Kidney capillary endothelial cell (primary cell): Measurements from ENCODE around the gene ZKSCAN3.
A peak's percentile ranks its signal among the peaks of the same experiment; 100 is the strongest.
"Not testable (repeated sequence)": the region's sequence is repeated elsewhere in the genome, so short reads cannot be mapped to it uniquely, and the experiment has no call there.

Source experiments
- DNase-seq: peaks from one replicate; pipeline ENCODE4 v3.0.0-alpha.2; 2018; ENCODE audit warnings: low spot score

ZKSCAN3 gene

DNA sequence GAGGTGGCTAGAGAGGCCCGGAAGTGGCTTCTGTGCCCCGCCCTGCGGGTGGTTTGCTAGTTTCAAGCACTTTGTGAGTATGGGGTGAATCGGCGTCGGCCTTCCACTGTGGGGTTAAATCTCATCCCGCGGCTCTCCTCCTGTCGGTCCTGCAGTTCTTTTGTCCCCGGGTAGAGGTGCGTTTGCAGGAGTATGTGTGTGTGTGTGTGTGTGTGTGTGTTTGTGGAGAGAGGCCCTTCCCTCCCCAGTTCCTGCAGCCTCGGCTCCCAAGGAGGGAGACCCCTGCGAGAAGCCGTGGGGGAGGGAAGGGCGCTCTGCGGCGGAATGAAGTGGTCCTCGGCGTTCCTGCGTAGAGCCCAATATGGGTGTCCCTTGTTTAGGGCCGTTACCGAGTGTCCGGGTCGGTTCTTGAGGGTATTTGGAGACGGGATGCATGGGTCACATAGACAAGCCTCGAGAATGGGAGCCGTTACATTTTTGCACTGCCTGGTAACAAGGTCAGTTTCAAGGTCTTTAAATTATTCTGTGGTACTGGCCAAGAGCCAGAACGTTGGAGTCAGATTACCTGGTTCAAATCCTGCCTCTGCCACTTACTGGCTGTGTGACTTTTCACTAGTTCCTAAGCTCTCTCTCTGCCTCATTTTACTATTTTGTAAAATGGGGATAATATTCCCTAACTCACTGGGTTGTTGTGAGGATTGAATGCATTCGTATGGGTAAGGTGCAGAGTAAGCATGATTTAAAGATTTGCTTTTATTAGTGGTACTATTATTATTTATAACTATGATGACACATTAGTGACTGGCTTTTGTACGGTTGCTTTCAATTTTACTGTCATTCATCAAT, at the start of gene ZKSCAN3:
ZKSCAN3 (plus strand) TSS at position 56 of the 846 bp plus-strand sequence. CDS start 9,640 bp downstream, outside the sequence.
- peak; percentile 68 for DNase-seq

DNA sequence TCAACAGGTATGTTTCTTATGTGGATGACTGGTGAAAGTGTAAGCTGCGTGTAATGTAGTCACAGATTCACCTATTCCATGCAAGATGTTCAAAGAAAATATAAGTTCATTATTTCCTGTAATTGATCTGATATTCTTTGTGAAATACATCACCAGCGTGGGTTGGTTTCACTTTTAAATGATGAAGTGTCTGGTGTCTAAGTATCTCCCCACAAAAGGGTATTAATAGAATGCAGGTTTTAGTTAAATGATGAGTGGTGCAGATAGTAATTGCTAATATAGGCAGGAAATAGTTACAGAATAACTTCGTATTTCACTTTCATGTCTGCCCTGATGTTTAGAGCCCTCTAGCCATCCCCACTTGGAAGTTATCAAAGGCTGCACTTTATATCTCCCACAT, 46.2 kb upstream of the ZKSCAN3 start:
- DNase-seq = no peak

- DNase-seq = not testable (repeated sequence)
Measured at GRCh38 chr6:28306363-28306762, 43.4 kb upstream of the ZKSCAN3 start.

DNA sequence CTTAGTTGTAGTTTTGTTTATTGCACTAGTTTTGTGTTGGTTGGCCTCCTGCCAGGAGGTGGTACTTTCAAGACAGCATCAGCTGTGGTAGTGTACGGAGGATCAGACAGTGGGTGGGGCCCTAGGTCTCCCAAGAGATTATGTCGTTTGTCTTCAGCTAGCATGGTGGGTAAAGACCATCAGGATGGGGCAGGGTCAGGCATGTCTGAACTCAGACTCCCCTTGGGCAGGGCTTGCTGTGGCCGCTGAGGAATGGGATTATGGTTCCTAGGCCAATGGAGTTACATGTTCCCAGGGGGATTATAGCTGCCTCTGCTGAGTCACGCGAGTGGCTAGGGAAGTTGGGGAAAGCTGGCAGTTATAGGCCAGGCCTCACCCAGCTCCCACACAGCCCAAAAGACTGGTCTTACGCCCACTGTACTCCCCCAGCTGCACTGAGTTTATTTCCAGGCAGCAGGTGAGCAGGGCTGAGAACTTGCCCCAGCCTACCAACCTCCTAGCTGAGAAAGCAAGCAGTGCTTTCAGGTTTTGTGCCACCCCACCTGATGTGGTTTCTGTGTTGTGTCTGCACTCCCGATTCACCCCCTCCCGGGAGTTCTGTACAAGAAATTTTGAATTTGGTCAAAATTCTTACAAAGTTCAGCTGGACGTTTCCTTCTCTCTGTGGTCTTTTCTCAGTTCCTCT, 38.5 kb upstream of the ZKSCAN3 start:
- no peak for DNase-seq

DNA sequence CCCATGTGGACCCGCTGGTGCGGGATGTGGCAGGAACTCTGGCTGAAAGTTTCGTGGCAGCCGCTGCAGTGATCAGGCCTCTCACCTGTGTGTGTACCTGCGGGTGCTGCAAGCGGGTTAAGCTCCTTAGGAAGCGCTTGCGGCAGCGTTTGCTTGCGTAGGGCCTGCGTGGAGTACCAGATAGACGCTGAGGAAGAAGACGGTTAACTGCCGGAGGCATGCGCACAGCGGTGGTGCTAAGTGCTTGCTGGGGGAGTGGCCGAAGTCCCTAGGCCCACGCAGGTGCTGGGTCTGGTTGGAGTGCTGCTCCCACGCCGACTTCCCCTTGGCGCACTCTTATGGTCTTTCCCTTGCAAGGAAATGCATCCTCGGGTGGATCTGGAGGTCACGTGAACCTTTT, 36.8 kb upstream of the ZKSCAN3 start:
- no peak for DNase-seq

DNA sequence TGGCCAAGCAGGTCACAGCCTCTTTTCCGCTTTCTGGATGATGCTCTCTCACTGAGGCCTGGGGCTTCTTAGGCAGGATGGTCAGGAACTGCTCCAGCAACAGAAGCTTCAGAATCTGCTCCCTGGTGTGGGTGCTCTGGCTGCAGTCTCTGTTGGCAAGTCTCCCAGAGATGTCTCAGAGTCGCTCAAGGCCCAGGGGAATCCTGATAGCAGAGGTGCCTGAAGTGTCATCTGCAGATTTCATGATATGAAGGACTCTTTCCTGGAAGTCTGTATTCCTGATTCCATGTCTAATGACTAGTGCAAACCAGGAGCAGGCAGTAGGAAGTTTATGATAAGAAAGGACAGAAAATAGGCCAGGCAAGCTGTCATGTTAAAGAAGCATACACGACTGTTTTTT, 34.1 kb upstream of the ZKSCAN3 start:
- DNase-seq = no peak

- DNase-seq = not testable (repeated sequence)
Measured at GRCh38 chr6:28317866-28318265, 31.9 kb upstream of the ZKSCAN3 start.

- no peak for DNase-seq
Measured at GRCh38 chr6:28322661-28323060, 27.1 kb upstream of the ZKSCAN3 start.

DNA sequence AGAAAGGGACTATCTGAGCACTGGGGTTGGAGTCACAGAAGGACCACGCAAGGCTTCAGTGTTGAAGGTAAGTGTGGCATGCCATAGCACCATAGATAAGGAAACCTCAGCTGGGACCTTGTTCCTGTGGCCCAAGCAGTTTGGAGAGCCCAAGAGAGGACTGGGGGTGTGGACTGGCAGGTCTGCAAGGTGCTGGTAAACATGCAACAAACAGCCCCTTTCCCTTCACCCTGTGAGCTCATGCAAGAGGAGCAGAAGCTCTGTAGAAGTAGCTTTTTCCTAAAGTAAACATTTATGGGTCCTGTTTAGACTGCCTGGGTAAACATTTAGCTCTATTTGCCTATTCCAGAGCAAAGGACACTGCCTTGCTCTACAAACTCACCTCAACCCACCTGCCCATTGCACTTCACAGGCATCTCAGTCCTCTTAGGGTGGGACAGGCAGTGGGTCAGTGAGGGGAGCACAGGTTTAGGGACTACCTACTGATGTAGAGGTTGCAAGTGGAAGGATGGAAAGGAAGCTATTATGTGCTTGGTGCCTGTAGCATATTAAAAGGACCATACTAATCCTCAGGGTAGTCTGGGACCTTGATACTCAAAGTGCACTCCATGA, 25.8 kb upstream of the ZKSCAN3 start:
- no peak for DNase-seq

GRCh38 chr6:28326371-28326948, 23.3 kb upstream of the ZKSCAN3 start:
- no peak for DNase-seq

DNA sequence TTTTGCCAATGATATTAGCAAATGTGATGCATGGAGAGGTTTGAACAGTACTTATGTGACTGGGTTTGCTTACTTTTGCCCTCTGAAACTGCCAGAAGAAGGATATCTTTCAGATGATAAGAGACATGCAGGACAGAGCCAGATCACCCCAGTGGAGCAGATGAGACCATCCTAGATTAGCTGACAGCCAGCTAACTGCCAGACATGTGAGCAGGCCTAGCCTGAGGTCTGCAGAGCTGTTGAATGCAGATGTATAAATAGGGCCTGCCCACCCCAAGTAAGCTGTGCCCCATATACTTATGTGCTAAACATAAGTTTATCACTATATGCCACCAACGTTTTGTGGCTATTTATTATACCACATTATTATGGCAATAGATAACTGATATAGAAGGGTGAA, 19.7 kb upstream of the ZKSCAN3 start:
- DNase-seq = no peak

GRCh38 chr6:28333047-28333446, 16.7 kb upstream of the ZKSCAN3 start:
- no peak for DNase-seq

DNA sequence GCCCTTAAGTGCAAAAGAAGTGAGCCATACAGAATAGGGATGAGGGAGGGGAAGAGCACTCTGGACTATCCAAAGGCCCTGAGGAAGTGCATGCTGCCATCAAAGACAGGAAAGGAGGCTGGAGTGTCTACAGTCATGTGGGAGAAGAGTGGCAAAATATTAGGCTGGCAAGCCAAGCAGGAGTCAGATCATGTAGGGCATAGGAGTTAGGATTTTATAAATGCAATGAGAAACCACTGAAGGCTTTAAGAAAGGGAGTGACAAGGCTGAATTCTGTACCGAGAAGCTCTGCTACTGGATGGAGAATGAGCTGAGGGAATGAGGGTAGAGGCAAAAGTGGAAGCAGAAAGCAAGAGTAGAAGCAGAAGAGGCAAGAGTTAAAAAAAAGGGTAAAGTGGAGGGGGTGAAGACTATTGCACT, 16.1 kb upstream of the ZKSCAN3 start:
- DNase-seq = no peak

DNA sequence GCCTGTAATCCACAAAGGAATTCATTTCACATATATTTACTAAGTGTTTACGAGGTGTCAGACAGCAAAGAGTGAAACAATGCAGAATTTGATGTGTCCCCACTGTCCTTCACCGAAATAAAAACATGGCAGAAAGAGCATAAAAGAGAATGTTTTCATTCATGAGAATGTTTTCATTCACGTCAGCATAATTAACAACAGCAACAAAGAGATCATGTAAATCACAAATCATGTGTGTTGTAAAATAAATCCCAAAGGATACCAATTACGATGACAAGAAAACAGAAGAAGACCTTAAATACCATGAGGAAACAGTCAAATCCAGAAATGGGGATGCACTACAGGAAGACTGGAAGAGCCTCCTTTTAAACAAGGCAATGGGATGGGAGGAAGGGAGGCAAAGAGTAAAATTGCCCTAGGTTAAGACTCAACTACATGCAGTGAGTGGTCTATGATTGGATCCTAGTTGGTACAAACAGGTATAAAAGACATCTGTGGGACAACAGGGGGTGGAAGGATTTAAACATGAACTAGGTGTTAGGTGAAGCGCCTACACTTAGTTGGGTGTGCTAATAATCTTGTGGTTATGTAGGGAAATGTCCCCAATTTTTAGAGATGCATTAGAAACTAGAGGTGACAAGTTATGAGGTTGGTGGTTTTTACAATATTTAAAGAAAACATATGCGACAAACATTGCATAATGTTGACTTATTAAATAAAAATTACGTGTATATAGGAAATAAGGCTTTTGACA, 15.3 kb upstream of the ZKSCAN3 start:
- DNase-seq = no peak

- no peak for DNase-seq
Measured at GRCh38 chr6:28335040-28335563, 14.6 kb upstream of the ZKSCAN3 start.

DNA sequence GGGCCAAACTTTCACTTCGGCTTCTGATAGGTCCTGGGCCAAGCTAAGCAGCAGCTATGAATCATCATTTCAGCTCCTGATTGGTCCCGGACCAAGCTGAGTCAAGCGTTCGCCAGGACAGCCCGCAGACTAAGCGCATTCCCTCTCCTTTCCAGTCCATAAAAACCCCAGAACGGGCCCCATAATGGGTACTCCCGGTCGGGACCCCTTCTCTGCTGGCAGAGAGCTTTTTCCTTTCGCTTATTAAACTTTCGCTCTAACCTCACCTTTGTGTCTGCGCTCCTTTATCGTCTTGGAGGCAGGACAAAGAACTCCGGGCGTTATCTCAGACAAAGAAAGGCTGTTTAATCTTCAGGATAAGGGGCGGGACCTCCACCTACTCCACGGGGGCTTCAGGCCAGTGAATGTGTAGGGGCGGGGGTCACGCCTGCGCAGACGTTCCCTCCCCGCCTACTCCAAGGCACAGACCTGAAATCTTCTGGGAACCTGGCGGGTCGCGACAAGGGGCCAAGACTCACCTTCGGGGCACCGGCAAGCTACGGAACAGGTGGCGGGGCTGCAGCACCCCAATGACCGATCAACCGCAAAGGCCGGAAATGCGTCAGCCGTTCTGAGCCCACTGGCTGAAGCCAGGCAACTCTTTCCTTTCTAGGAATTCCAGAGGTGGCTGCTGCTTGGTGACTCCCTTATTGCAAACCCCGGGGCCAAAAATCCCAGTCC, 14.0 kb upstream of the ZKSCAN3 start, which contains the start of gene ZSCAN31:
ZSCAN31 (minus strand) TSS at position 585 of the 720 bp plus-strand sequence. CDS start 6,465 bp downstream, outside the sequence.
- DNase-seq = peak; percentile 95

DNA sequence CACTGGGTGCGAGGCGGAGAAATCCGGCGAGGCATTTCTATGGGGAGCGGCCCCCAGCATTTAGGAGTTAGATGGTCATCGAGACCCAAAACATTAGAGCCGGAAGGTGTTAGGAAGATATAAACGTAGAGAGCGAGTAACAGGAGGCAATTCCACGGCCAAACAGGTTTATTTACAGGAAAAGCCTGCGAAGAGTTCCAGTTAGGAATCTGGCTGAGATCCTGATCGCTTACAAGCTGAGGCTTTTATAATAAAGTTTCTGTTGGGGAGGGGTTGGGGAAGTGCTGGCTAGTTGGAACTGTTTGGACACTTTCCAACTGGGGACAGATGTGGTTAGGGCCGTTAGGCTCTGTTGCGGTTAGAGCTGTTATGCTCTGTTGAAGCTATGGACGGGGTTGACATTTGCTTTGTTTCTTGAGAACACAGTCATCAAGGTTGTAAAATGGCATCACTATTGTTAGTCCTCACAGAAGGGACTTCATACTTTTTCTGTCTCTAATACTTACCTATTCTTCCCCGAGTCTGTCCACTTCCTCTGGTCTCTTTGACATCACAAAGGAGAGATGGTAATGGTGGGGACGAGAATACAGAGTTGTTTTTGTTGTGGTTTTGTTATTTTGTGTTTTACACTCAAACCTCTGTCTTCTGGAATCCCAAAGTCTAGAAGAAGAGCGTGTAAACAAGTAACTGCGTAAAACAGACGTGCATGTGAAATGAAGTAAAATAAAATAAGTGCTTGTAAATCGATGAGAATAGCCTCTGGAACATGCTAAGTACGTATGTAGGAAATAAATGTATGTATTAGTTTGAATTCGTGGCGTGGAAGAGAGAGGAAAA, 13.2 kb upstream of the ZKSCAN3 start:
- DNase-seq = peak; percentile 23

DNA sequence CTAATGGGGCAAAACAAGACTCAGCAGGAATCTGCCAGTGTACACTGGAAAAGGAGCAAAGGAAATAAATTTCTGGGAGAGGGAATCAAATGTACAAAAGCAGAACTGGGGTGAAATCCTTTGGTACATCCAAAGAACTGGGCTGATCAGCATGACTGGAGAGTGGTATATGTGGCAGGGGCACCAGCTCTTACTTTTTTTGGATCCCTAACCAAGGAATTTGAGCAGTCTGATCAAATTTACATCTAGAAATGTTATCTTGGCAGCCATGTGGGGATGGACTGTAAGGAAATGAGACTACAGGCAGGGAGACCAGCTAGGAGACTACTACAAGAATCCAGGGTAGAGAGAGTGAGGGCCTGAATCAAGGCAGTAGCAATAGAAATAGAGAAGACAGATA, 12.6 kb upstream of the ZKSCAN3 start:
- DNase-seq = no peak

DNA sequence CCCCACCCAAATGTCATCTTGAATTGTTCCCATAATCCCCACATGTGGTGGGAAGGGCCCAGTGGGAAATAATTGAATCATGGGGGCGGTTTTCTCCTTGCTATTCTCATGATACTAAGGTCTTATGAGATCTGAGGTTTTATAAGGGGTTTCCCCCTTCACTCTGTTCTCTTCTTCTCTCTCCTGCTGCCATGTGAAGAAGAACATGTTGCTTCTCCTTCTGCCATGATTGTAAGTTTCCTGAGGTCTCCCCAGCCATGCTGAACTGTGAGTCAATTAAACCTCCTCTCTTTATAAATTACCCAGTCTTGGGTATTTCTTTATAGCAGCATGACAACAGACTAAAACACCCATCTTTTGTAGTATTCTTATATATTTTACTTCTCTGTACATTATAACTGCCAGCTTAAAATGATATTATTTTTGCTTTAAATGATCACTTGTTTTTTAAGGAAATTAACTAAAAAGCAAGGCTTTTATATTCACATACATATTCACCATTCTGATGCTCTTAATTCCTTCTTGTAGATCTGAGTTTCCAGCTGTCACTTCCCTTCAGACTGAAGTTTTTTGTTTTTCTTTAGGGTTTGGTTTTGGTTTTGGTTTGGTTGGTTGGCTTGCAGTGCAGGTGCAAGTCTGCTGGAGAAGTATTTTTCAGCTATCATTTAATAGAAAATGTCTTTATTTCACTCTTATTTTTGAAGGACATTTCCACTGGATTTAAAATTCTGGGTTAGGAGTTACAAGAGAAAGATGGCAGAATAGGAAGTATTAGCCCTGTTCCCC, 9.2 kb upstream of the ZKSCAN3 start:
- no peak for DNase-seq
